Measurements from ENCODE around the gene ERC2.

DNA sequence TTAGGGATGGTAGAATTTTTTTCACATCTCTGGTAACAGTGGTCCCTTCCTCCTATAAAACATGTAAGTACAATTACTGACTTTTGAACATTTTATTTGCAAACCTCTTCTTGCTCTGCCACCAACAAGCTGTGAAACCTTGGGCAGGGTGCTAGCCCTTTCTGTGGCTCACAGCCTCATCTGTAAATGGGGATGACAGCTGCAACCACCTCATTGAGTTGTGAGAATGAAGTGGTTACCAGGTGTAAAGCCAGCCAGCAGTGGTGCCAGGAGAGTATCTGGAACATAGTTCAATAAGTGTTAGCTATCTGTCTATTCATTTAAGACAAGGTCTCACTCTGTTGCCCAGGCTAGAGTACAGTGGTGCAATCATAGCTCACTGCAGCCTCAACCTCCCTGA is 278.1 kb downstream of the ERC2 start:
- TF ChIP-seq CTCF (IDR thresholded peaks at IDR 0.05), result no peak
- TF ChIP-seq POLR2A (IDR thresholded peaks at IDR 0.05), result no peak
- no peak for TF ChIP-seq POLR2AphosphoS5 (IDR thresholded peaks at IDR 0.05)
- TF ChIP-seq EP300 (IDR thresholded peaks at IDR 0.05), result no peak
